Superior temporal gyrus (tissue), 1 donor: ENCODE results near the gene ZNF512B.

Experiments
- DNase-seq: peaks from one replicate; pipeline ENCODE4 v3.0.0-alpha.2; 2016; ENCODE audit errors: extremely low spot score

ZNF512B gene

DNA sequence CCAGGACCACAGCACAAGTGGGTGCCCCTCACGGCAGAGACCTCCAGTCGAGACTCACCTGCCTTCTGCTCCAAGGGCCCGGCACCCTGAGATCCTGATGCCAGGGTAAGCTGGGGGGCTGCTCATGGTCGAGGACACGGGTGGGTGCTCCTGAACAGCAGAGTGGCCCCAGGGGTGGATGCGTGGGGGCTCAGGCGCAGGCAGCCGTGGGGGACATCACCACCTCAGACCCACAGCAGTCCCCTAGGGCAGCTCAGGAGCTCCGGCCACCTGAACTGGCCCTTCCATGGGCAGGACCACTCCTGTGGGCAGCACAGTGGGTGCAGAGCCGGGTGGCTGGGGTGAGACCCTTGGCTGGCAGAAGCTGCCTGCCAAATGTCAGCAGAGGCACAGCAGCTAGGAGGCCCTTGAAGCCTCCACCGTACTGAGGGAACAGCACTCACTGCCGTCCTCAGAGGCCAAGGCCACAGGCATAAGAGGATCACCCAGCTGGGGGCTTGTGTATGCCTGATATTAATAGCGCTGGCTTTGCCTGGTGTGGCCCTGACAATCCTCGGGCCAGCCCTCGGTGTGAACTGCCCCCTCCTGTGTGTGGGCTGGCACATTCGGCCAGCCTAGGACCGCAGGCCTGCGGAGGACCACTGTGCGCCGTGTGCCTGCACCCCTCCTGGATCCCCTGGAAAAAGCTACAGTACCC lies 18.9 kb downstream of the ZNF512B start:
- DNase-seq, result no peak

DNA sequence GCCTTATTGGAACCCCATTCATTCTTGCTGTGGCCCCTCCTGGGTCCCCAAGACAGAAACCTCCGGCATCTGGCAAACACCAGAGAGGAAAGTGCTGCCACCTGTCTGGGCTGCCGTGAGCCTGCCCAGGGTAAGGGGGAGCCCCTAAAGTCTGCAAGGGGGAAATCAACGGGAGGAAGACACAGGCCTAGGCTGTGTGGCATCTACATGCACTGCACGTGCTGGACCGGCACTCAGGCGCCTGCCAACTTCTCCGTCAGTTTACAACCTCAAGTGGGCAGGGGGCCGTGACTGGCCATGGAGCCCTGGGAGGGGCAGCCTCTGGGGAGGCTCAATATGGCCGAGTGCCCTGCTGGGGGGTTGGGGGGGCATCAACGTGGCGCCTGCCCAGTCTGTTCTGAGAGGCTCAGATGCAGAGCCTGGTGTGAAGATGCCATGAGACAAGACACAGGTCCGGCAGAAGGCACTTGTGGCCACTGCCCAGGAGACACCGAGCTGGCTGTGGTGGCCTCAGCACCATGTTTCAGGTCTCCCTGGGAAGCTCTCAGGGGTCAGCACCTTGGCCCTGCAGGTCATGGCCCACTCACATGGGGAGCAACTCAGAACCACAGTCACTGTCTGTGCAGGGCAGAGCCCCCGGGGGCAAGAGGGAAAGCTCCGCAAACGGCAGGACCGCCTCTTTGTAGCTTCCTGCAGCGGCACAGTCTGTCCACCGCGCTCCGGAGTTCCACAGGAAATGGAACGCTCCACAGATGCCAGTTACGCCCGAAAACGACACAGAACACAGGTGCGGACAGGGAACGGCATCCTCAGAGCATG lies 21.9 kb downstream of the ZNF512B start:
- peak; percentile 39 for DNase-seq

DNA sequence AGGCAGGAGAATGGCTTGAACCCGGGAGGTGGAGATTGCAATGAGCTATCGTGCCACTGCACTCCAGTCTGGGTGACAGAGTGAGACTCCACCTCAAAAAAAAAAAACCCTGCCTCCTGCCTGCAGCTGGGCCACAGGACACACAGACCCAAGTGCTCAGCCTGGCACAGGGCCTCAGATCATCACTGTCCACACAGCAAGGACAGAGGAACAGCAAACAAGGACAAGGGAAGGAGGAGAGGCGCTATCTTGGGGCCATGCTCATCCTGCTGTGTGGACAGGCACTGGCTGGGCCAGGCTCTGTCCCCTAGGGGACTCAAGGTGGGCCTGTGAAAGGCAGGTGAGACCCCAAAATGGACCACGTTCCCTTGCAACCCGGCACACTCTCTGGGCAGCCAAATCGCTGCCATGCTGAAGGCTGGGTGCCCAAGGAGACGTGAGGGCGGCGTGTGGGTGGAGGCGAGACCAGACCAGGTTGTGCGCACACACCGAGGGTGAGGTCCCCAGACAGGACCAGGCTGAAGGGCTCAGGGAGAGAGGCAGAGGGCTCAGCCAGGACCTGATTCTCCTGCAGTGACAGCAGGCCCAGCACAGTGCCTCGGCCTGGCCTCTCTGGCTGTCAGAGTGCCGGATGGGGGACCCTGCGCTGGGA lies 22.6 kb downstream of the ZNF512B start:
- no peak for DNase-seq

DNA sequence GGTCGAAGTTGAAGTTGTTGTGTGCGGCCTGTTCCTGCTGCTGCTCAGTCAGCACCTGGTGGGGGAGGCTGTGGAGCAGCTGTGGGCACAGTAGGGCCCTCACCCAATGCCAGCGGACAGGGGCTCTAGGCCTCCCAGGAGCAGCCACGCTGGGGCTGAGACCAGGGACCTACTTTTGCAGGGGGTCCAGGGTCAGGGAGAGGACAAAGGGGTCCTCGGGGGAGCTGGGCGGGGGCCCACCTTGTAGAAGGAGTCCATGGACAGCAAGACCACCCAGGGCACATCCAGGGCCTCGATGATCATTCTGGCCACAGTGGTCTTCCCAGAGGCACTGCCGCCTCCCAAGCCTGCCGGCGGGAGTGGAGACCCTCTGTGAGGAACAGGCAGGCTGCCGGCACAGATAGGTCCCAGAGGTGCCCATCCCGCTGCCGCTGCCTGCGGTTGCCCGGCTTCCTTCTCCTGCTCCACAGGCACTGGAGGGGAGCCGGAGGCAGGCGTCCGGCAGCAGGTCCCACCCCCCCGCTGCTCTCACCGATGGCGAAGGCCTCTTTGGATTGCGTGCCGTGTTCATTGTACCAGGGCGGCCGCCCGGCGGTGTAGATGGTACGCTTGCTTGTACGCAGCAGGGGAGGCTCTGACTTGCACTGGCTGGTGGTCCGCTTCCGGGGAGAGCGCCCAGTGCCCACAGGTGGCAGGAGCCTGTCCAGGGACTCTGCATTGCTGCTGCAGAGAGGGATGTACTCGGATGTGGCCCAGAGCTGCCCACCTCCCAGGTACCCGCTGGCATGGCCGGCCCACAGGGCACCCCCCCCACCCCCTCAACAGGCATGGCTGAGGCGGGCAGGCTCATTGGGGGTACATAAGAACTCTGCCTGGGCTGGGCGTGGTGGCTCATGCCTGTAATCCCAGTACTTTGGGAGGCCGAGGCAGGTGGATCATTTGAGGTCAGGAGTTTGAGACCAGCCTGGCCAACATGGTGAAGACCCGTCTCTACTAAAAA lies 23.5 kb downstream of the ZNF512B start:
- DNase-seq, result no peak

DNA sequence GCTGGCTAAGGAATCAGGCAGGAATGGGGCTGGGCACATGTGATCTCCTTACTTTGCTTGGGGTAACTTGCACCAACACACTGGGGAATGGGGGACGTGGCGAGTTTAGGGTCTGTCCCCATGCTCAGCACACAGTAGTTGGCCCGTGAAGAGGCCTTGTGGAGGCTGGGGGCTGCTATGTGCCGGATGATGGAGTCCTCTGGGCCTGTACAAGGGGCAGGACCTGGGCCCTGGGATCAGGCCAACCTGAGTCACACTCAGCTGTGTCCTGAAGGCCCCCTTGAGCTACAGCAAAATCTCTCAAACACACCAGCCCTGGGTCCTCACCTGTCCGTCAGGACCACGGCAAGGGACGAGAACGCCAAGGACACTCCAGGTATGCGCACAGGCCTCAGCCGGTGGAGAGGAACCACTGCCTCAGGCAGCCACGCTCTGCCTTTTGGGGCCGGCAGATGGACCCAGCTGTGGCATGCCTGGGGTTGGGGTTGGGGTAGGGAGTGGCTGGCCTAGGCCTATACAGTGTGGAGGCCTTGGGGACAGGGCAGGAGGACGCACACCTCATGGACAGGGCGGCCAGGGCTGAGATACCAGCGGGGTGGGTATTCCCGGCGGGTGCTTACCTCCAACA lies 24.6 kb downstream of the ZNF512B start:
- no peak for DNase-seq

DNA sequence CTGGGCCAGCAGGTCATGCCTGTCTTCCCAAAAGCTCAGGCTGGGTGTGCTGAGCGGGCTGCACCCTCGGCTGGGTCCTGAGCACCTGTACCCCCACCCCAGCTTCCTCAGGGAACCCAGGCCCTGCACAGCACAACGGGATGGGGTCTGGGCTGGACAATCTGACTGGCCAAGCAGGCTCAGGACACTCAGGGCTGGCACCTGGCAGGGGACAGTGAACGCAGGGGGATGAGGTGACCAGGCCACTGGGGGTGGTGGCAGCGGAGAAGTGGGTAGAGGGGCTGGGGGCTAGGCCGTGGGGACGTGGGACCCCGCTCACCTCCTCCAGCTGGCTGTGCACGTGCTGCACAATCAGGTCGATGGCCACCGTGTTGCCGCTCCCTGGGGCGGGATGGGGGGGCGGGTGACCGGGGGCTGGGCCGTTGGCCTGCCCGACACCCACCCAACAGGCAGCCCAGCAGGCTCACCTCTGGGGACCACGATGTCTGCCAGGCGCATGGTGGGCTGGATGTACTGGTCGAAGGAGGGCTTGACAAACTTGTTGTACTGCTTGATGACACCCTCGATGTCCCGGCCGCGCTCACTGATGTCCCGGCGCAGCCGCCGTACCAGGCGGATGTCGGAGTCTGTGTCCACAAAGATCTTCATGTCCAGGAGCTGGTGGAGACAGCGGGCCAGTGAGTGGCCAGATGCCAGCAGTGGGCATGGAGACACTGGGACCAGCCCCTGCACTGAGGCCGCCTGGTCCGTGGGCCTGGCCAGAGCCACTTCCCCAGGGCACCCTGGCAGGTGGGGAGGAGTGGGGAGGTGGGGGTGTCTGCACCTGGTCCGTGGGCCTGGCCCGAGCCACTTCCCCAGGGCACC lies 25.4 kb downstream of the ZNF512B start:
- DNase-seq, result no peak

DNA sequence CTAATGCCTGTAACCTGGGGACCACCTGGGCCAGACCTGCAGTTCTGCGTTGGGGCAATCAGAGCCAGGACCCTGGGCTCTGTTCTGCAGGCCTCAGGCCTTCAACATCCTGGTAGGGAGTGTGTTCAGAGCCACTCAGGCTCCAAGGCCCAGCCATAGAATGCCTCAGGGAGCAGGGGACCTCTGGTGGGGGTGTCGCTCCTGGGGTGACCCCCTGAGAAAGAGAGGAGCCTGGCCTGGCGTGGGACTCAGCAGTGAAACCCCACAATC lies 26.0 kb downstream of the ZNF512B start:
- no peak for DNase-seq

DNA sequence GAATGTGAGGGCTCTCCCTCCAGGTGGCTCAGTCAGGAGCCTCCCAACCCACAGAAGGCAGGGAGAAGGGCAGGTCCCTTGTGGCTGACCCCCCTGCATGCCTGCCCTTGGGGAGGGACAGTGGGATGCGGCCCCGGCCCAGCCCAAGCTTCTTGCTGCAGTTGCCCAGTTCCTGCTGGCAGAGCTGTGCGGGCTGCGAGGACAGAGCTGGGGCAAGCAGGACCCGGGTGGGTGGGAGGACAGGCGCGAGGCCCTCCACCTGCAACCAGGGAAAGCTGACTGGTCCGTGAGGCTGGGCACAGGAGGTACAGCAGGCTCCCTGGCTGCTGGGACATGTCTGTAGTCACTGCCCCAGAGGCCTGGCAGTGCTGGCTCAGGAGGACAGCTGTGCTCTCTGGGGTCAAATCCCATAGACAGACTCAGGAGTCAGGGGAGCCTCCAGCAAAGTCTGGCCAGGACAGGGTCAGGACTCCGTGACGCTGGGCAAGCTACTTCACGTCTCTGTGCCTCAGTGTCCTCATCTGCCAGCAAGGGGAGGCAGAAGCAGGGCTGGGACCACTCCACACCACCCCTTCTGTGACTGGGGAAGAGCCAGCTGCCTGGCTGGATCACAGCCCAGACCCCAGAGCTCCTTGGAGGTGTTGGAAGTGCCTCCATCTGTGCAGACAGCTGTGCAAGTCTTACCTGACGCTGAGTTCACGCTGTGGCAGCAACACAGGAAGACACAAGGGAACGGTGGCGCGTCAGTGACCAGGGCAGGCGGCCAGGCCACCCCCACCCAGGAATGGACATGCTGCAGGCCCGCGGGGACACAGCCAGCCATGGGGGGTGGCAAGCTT lies 26.5 kb downstream of the ZNF512B start:
- DNase-seq, result no peak

DNA sequence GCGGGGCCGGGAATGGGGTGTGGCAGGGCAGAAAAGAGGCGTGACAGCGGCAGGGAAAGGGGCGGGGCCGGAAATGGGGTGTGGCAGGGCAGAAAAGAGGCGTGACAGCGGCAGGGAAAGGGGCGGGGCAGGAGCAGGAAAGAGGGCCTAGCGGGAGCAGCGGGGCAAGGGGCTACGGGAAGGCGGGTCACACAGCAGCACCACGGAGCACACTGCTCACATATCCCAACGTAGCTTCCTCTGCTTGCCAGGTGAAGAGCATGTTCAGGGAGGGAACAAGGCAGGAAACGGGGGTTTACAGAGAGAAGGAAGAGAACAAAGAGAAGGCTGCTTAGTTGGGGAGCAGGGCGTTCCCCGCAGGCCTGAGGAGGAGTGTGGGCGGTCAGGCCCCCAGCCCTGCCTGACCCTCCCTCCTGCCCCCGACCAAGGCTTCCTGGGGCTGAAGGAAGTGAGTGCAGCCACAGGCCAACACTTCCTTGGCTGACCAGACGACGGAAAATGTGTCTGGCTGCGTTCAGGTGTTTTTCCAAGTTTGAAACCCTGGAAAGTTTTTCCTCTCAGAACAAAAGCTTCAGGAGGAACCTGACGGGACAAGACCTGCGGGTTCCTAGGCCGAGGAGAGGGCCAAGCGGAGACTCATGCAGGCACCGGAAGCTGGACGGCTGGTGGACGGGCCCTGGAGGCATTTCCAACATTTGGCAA lies 27.3 kb downstream of the ZNF512B start:
- no peak for DNase-seq

DNA sequence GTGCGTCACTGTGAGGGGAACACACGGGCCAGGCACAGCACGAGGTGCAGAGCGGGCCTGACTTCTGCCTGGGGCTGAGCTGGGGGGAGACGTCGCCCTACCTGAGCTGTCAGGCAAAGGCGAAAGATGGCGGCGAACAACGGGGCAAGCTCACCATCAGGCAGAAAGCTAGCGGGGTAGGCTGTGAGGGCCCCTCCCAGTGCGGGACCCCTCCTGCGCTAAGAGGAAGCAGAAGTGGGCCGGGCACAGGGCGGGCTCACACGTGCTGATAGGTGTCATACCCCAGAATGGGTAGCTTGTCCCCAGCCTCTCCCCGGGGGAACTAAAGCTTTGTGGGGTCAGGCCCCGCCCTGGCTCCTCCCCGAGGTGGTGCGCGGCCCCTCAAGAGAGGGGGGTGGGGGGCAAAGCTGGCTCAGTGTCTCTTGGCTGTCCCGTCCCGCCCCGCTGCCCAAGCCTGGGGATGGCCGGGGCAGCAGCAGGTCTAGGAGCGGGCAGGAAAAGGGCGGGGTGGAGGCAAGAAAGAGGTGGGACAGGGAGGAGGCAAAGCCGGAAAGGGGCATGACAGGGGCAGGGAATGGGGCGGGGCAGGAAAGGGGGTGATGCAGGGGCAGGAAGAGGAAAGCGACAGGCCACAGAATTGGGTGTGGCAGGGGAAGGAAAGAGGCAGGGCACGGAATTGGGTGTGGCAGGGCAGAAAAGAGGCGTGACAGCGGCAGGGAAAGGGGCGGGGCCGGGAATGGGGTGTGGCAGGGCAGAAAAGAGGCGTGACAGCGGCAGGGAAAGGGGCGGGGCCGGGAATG lies 28.2 kb downstream of the ZNF512B start:
- no peak for DNase-seq

DNA sequence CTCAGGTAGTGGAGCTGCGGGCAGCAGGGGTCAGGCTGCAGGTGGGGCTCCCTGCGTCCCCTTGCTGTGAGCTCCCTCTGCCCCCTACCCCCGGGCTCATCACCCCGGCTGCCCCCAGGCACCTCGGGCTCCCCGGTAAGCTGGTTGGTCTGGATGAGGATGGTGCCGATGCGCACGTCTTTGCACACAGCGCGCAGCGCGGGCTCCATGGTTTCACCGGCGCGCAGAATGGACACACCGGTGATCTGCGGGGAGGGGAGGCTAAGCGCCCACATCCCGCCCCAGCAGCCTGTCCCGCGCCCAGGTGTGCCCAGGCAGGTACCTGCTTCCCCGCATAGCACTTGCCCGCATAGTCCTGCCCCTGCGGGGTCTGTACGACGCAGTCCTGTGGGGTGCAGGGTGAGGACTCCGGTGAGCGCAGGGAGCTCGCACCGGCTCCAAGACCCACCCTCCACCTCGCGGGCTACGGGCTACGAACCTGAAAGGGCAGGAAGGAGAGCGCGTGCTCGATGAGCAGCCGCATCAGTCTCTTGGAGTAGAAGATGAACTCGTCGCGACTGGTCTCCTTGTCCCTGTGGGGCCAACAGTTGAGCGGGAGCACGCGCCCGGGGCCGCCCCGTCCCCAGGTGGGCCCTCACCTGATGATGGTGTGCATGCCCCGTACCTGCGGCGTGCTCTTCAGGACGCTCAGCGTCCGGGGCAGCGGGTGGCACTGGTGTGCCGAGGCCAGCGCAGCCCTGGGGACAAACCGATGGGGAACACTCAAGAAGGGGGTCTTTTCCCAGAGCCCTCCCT lies 29.1 kb downstream of the ZNF512B start:
- no peak for DNase-seq

DNA sequence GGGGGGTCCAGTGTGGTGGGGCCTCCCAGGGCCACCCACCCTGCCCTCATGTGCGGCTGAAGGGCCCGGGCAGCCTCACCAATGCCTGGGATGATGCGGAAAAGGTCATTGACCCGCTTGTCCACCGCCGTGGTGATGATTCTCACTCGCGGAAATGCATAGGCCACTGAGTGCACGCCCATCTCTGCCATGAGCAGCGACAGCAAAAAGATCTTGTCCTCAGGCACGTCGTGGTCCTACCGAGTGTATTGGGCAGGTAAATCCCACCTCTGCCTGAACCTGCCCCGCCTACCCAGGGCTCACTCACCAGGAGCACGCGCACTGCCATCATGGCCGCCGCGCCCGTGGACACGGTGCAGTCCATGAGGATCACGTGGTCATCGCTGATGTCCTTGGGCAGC lies 29.7 kb downstream of the ZNF512B start:
- no peak for DNase-seq

DNA sequence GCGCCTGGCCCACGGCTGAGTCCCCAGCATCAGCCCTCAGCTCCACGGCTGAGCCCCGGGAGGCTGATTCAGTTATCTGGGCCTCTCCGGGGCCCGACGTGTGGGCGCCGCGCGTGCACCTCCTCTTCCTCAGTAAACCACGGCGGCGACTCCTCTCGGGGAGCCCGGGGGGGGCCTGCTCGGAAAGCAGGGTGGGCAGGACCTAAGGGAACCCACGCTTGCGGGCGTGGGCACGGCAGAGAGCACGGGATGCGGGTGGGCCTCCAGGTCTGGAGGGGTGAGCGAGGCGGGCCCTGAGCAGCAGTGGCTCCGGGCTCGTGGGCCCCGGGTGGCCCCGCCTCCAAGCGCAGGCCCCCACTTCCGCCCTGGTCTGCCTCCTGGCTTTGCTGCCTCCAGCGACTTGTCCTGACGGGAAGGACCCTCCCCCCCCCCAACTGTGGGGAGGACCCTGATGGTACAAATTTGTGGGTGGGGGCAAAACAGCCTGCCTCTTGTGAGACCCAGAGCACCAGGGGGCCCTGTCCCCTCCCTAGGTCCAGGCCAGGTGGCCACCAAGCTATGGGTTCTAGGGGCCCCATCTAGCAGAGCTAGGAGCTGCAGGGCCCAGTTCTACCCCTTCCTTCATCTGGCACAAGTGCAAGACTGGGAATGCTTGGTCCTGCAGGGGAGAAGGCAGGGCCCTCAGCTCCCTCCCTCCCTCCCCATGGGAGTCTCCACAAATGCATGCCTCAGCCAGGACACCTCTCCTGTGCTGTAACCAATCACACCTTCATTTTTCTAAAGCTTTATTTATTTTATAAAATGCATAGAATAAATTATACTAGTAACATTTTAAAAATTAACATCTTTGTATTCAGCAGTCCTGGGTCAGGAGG lies 30.4 kb downstream of the ZNF512B start:
- no peak for DNase-seq

DNA sequence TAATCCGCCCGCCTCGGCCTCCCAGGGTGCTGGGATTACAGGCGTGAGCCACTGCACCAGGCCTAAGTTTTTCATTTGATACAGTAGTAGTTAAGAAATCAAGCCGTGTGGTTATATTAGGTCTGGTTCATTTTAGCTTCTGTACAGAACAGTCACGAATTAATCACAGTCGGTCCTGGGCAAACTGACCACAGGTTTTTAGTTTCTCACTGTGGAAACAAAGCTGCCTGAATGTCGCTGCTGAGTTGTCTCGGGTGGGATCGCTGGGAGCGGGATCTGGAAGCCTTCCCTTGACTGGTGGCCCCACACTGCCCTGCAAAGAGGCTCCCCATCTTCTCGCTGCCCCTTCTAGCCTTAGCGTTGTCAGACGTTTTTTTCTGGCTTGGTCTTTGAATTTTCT lies 32.1 kb downstream of the ZNF512B start:
- DNase-seq, result no peak

DNA sequence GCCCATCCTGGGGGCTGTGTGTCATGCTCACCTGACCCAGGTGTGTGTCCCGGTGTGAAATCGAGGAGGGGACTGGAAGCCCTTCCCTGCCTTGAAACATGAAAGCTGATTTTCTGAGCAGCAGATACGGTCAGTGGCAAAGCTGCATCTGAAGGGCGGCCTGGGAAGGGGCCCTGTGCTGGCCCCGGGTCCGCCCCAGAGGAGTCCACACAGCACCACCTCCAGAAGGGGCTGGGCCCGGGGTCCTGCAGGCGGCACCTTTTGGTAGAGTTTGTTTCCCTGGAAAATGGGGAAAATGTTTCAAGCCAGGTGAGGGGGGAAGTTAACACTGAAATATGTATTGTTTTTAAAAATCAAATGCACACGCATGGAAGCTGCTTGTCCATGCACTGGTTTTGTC lies 34.3 kb downstream of the ZNF512B start:
- DNase-seq, result no peak
